GM12878 (cell line): Measurements from ENCODE around the gene NR3C1. TPM values are rescaled to one million over a fixed set of nuclear protein-coding genes. Genes with fewer than 3 reads are reported as not detected.

Source experiments
- BACH1 ChIP-seq: fragments of 450-650 bp; IDR thresholded peaks from 2 replicates; pipeline ENCODE4 v1.6.1; 2017; ENCODE audit warnings: mild to moderate bottlenecking, borderline replicate concordance
- CBX3 ChIP-seq: fragments of 200-600 bp; sonication (generic); IDR thresholded peaks from 2 replicates; pipeline ENCODE4 v1.6.1; 2016; ENCODE audit warnings: low read depth, borderline replicate concordance
- GABPA ChIP-seq: IDR thresholded peaks from 2 replicates; pipeline ENCODE4 v1.6.1; 2014; ENCODE audit warnings: antibody characterized with exemption, low read depth, mild to moderate bottlenecking, inconsistent platforms
- IKZF1 ChIP-seq: fragments of 450-650 bp; conservative IDR thresholded peaks from 2 replicates; pipeline ENCODE4 v1.6.1; 2017; ENCODE audit warnings: antibody characterized with exemption, mild to moderate bottlenecking
- LARP7 ChIP-seq: fragments of 450-650 bp; IDR thresholded peaks from 2 replicates; pipeline ENCODE4 v1.6.1; 2017; ENCODE audit warnings: mild to moderate bottlenecking
- NRF1 ChIP-seq: conservative IDR thresholded peaks from 2 replicates; pipeline ENCODE4 v1.6.1; 2011; ENCODE audit warnings: mild to moderate bottlenecking, low read depth, low read length, improper control_type of control experiment
- POLR2A ChIP-seq: IDR thresholded peaks from 2 replicates; pipeline ENCODE4 v1.6.1; 2011; ENCODE audit warnings: low read depth, mild to moderate bottlenecking, low read length
- RAD21 ChIP-seq: IDR thresholded peaks from 2 replicates; pipeline ENCODE4 v1.6.1; 2011; ENCODE audit warnings: mild to moderate bottlenecking, low read depth, low read length, moderate library complexity; ENCODE audit not compliant: insufficient read depth
- RBBP5 ChIP-seq: fragments of 200-600 bp; sonication (generic); conservative IDR thresholded peaks from 2 replicates; pipeline ENCODE4 v1.6.1; 2016
- RELA ChIP-seq: fragments of 450-650 bp; IDR thresholded peaks from 2 replicates; pipeline ENCODE4 v1.8.0; 2014; ENCODE audit warnings: borderline replicate concordance; ENCODE audit not compliant: partially characterized antibody
- SMAD5 ChIP-seq: IDR thresholded peaks from 2 replicates; pipeline ENCODE4 v1.6.1; 2016; ENCODE audit warnings: antibody characterized with exemption, low read depth
- SP1 ChIP-seq: IDR thresholded peaks from one replicate; pipeline ENCODE4 v1.6.1; 2011; ENCODE audit warnings: low read depth, low read length
- SPI1 ChIP-seq: IDR thresholded peaks from 2 replicates; pipeline ENCODE4 v1.6.1; 2011; ENCODE audit warnings: low read depth, mild to moderate bottlenecking, low read length, moderate library complexity, borderline replicate concordance; ENCODE audit not compliant: insufficient read depth
- TCF12 ChIP-seq: IDR thresholded peaks from 2 replicates; pipeline ENCODE4 v1.6.1; 2011; ENCODE audit warnings: low read depth, mild to moderate bottlenecking, low read length
- ZNF207 ChIP-seq: fragments of 450-650 bp; IDR thresholded peaks from 2 replicates; pipeline ENCODE4 v1.6.1; 2014; ENCODE audit warnings: antibody characterized with exemption, mild to moderate bottlenecking, borderline replicate concordance
- polyA plus RNA-seq, 11 experiments: library from polyadenylated mRNA; depleted of rRNA in 4 of 11; unstranded in 6 of 11; stranded (reverse) in 5 of 11; fragments of >200 nt; fragmentation: Nextera tagmentation in 4 of 11; fragmentation: Illumina TruSeq in 1 of 11; extraction: Ambion mirVana in 4 of 11; extraction: Trizol in 1 of 11; gene quantifications; 1 replicate in 1 of 11; 2 replicates in 10 of 11; pipeline versions ENCODE4 v1.2.1 to v1.2.3, GENCODE V29; 2011 to 2016; ENCODE audit warnings: inconsistent platforms in 2 of 11, missing spikeins in 2 of 11, low read depth in 1 of 11
- total RNA-seq, 4 experiments: library from RNA; depleted of rRNA in 3 of 4; stranded (reverse); fragments of >200 nt in 3 of 4; fragmentation: Illumina TruSeq in 1 of 4; extraction: Trizol in 1 of 4; gene quantifications; 2 replicates each; pipeline versions ENCODE4 v1.2.1 to v1.2.3, GENCODE V29; 2013 to 2021
- TF ChIP-seq, protein P1 (sequence below): fragments of 450-650 bp; IDR thresholded peaks from 2 replicates; pipeline ENCODE4 v1.6.1; 2016; ENCODE audit warnings: mild to moderate bottlenecking
- TF ChIP-seq, protein P2 (sequence below): fragments of 450-650 bp; IDR thresholded peaks from 2 replicates; pipeline ENCODE4 v1.6.1; 2016; ENCODE audit warnings: mild to moderate bottlenecking, moderate library complexity, borderline replicate concordance
- TF ChIP-seq, protein P3 (sequence below): IDR thresholded peaks from 2 replicates; pipeline ENCODE4 v1.6.1; 2012; ENCODE audit warnings: low read length, inconsistent platforms

Gene NR3C1
- total and polyA plus RNA-seq, 10 of the 15 experiments (the other 5 are each of a cell fraction or from before 2014, with no cell fraction given), result 49.7 to 141 (median 109) TPM

DNA sequence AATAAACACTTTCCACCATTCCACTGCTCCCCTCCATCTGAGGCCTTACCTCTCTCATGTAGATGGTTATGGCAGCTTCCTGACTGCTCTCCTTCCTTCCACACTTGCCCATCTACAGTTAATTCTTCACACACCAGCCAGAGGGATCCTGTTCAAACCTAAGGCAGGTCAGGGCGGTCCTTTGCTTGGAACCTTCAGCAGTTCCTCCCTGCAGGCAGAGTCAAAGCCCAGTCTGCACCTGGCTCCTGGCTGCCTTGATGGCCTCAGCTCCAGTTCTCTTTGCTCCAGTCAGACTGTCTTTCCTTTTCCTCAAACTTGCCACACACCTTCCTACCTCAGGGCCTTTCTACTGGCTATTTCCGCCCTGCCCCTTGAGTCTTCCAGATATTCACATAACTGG lies 30.2 kb upstream of the NR3C1 start (continued):
- TF ChIP-seq, protein P1, sequence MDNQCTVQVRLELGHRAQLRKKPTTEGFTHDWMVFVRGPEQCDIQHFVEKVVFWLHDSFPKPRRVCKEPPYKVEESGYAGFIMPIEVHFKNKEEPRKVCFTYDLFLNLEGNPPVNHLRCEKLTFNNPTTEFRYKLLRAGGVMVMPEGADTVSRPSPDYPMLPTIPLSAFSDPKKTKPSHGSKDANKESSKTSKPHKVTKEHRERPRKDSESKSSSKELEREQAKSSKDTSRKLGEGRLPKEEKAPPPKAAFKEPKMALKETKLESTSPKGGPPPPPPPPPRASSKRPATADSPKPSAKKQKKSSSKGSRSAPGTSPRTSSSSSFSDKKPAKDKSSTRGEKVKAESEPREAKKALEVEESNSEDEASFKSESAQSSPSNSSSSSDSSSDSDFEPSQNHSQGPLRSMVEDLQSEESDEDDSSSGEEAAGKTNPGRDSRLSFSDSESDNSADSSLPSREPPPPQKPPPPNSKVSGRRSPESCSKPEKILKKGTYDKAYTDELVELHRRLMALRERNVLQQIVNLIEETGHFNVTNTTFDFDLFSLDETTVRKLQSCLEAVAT, result no peak; the same call in 1 of the 2 replicates
- no peak for TF ChIP-seq ZNF207
- TF ChIP-seq RELA, result no peak
- TF ChIP-seq RBBP5, result no peak
- TF ChIP-seq POLR2A, result 0 out of 2 replicates have a peak, but pooled peaks have one; percentile 31
- TF ChIP-seq, protein P2, sequence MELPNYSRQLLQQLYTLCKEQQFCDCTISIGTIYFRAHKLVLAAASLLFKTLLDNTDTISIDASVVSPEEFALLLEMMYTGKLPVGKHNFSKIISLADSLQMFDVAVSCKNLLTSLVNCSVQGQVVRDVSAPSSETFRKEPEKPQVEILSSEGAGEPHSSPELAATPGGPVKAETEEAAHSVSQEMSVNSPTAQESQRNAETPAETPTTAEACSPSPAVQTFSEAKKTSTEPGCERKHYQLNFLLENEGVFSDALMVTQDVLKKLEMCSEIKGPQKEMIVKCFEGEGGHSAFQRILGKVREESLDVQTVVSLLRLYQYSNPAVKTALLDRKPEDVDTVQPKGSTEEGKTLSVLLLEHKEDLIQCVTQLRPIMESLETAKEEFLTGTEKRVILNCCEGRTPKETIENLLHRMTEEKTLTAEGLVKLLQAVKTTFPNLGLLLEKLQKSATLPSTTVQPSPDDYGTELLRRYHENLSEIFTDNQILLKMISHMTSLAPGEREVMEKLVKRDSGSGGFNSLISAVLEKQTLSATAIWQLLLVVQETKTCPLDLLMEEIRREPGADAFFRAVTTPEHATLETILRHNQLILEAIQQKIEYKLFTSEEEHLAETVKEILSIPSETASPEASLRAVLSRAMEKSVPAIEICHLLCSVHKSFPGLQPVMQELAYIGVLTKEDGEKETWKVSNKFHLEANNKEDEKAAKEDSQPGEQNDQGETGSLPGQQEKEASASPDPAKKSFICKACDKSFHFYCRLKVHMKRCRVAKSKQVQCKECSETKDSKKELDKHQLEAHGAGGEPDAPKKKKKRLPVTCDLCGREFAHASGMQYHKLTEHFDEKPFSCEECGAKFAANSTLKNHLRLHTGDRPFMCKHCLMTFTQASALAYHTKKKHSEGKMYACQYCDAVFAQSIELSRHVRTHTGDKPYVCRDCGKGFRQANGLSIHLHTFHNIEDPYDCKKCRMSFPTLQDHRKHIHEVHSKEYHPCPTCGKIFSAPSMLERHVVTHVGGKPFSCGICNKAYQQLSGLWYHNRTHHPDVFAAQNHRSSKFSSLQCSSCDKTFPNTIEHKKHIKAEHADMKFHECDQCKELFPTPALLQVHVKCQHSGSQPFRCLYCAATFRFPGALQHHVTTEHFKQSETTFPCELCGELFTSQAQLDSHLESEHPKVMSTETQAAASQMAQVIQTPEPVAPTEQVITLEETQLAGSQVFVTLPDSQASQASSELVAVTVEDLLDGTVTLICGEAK, result no peak
- TF ChIP-seq CBX3, result no peak
- 0 out of 2 replicates have a peak, but pooled peaks have one; percentile 38 for TF ChIP-seq BACH1
- TF ChIP-seq, protein P3, sequence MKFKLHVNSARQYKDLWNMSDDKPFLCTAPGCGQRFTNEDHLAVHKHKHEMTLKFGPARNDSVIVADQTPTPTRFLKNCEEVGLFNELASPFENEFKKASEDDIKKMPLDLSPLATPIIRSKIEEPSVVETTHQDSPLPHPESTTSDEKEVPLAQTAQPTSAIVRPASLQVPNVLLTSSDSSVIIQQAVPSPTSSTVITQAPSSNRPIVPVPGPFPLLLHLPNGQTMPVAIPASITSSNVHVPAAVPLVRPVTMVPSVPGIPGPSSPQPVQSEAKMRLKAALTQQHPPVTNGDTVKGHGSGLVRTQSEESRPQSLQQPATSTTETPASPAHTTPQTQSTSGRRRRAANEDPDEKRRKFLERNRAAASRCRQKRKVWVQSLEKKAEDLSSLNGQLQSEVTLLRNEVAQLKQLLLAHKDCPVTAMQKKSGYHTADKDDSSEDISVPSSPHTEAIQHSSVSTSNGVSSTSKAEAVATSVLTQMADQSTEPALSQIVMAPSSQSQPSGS, result no peak
- no peak for TF ChIP-seq NRF1
- 0 out of 2 replicates have a peak, but pooled peaks have one; percentile 13 for TF ChIP-seq SMAD5
- TF ChIP-seq IKZF1, result no peak; the same call in 1 of the 2 replicates
- TF ChIP-seq LARP7, result no peak
- peak; percentile 45; the same call in 1 of the 2 replicates for TF ChIP-seq SPI1
- no peak for TF ChIP-seq RAD21
- no peak for TF ChIP-seq TCF12
- no peak for TF ChIP-seq GABPA
- TF ChIP-seq SP1, result no peak
